ENCODE results near the gene ADPGK.
"Not testable (repeated sequence)": the region's sequence is repeated elsewhere in the genome, so short reads cannot be mapped to it uniquely, and the experiment has no call there.

The ADPGK gene

GRCh38 chr15:72751751-72752455 lies 31.7 kb downstream of the ADPGK start:
- no peak for DNase-seq (ENCODE audit: low read depth in 2 of 2)

- no peak for DNase-seq (ENCODE audit: low read depth in 2 of 2)
These were observed 33.9 kb downstream of the ADPGK start for GRCh38 chr15:72749700-72750099.

GRCh38 chr15:72740219-72740618 lies 43.3 kb downstream of the ADPGK start:
- no peak for DNase-seq (ENCODE audit: low read depth in 2 of 2)

DNA sequence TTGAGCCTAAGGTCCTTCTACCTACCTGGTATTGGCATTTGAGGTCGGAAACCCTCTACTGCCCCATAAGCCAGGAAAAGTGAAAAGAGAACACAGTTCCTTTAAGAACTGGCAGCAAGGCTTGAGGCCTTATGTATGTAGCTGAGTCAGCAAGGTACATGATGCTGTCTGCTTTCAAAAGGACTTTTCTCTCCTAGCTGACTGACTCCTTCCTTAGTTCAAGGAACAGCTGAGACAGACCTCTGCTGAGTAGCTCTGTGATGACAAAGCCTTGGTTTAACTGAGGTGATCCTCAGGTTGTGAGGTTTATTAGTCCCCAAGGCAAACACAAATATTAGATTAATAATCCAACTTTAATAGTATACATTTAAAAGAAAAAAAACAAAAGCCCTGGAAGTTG lies 45.8 kb downstream of the ADPGK start:
- no peak for DNase-seq (ENCODE audit: low read depth in 2 of 2)

DNA sequence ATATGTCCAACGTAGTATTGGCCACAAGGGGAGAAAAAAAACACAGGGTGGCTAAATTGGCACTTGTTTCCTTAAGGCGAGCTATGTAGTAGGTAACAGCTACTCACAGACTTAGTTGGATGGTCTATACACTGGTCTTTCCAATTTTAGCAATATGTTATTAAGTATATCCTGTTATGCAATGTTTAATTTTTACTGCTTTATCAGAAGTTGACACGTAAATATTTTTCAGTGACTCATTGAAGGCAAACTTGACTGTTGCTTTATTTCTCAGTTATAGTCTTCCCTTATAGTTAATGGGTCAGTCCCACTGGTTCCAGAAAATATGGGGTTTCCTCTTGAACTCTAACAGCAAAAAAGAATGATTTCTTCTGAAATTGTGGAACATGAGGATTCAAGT lies 46.5 kb downstream of the ADPGK start:
- DNase-seq (ENCODE audit: low read depth in 2 of 2): no peak

DNA sequence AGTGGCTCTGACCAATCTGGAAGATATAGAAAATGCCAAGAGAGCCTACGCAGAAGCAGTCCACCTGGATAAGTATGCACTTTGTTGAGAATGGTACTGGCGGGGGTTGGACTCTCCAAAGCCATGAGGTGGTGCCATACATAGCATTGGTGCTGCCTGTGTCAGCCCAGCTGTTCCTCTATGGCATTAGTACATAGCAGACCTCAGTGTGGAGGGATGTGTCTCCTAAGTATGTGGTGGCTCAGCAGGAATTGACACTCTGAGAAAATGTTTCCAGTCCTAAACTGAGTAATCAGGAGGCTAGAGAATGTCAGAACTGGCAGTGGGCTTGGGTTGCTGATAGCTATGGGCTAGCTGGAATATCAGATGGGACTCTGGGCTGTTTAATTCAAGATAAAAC lies 48.4 kb downstream of the ADPGK start:
- no peak for DNase-seq (ENCODE audit: low read depth in 2 of 2)

- DNase-seq (ENCODE audit: low read depth in 2 of 2): no peak
These were observed 49.4 kb downstream of the ADPGK start for GRCh38 chr15:72733941-72734738.

DNA sequence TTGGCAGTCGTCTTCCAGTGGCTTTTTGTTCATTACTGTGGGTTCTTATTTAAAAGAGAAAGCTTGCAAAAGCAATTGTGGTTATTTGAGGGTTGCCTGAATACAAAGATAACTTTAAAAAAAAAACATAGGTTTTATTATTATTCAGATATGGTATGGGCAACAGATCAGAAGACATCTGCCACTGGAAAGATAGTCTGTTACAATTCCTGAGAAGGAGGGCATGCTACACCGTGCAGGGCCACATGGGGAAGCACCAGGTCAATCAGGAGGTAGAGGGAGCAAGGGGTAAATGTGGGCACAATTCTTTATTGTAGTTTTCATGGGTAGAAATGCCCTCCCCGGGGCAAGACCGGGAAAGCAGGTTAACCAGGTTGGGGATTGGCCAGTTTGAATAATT lies 51.0 kb downstream of the ADPGK start:
- no peak for DNase-seq (ENCODE audit: low read depth in 2 of 2)

DNA sequence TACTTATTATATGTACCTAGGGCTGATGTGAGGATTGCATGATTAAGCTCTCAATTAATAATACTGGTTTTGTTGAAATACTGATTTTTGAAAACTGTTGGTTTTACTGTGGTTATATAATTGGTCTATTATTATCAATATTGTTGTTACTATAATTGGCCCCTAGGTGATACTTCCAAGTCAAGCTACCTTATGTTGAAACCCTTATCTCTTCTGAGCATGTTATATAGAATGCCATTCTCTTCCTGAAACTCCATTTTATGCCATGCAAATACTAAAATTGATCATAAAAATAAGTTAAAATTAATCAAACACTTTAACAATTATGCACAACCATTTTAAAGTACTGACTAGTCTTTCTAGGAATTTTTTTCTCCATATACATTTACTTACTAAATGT lies 51.5 kb downstream of the ADPGK start:
- no peak for DNase-seq (ENCODE audit: low read depth in 2 of 2)

DNA sequence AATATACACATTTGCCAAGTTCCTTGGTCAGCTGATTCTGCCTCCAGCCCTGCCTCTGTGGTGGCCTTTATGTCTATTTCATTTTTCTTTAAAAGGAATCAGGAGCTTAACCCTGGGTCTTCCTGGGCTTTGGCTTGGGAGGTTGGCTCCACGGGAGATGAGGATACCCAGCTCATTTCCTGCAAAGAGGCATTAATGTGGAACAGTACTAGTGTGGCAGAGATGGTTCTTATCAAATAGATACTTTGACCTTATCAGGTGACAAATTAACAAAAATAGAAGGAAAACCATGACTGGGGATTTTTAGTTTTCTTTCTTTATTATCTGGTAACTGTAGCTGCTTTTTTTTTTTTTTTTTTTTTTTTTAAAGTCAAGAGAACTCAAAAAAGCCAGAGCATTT lies 54.7 kb downstream of the ADPGK start:
- DNase-seq (ENCODE audit: low read depth in 2 of 2): no peak

DNA sequence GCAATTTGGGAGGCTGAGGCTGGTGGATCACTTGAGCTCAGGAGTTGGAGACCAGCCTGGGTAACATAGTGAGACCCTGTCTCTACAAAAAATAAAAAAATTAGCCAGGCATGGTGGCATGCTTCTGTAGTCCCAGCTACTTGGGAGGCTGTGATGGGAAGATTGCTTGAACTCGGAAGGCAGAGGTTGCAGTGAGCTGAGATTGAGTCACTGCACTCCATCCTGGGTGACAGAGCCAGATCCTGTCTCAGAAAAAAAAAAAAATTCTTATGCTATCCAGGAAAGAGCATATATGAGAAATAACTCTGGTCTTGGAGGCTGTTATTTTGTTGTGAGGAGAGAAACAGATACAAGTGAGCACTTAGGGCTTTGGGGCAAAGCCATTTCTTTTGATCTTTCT lies 55.3 kb downstream of the ADPGK start:
- not testable (repeated sequence) for DNase-seq (ENCODE audit: low read depth in 2 of 2)

- no peak for DNase-seq (ENCODE audit: low read depth in 2 of 2)
These were observed 56.4 kb downstream of the ADPGK start for GRCh38 chr15:72727154-72727553.

DNA sequence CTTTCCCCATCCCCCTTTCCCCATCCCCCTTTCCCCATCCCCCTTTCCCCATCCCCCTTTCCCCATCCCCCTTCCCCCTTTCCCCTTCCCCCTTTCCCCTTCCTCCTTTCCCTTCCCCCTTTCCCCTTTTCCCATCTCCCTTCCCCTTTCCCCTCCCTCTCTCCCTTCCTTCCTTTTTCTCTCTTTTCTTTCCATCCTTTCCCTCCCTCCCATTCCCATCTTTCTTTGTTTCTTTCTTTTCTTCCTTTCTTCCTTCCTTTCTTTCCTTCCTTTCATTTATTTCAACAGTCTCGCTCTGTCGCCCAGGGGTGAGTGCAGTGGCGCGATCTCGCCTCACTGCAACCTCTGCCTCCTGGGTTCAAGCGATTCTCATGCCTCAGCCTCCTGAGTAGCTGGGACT lies 57.7 kb downstream of the ADPGK start:
- not testable (repeated sequence) for DNase-seq (ENCODE audit: low read depth in 2 of 2)

GRCh38 chr15:72725446-72725845 lies 58.1 kb downstream of the ADPGK start:
- DNase-seq (ENCODE audit: low read depth in 2 of 2): no peak

DNA sequence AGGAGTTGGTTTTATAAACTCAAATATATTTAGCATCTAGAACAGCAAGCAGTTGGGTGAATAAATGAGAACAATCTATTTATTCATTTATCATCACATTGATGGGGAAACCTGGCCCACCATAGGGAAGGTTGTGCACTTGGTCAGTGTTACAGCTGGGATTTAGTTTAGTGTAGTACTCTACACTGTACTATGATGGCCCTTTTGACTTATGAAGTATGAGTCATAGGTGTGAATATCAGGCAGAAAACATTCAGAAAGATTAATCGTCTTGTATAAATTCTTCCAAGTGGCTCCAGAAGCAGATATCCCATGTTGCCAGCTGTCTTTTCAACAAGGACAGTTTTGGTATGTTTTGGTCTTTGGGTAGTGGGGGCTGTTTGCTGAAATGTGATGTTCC lies 59.5 kb downstream of the ADPGK start:
- DNase-seq (ENCODE audit: low read depth in 2 of 2): no peak

DNA sequence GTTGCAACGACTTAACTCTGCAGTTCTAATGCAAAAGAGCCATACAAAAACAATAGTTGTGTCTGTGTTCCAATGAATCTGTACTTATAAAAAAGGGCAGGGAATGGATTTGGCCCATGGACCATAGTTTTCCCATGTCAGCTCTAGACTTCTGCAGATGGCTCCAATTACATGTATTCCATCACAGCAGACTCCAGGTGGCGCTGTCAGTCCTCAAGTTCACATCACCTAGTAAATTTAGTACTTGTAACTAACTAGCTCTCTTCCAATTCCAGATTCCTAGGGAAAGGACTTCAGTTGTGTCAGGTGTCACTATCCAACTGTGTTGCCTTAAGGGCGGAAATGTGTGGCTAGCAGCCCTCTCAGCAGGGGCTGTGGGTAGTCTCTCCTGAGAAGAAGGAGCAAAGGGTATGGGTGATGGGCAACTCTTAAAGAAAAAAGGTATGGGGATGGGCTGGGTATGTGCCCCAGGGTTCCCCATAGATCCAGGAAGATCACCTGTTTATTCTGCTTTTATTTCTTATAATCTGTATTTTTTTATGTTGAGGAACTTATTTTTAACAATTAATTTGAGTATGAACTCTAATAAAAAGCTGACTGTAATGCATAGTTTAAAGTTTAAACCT lies 61.4 kb downstream of the ADPGK start:
- DNase-seq (ENCODE audit: low read depth in 2 of 2): peak; percentile 27 to 57

DNA sequence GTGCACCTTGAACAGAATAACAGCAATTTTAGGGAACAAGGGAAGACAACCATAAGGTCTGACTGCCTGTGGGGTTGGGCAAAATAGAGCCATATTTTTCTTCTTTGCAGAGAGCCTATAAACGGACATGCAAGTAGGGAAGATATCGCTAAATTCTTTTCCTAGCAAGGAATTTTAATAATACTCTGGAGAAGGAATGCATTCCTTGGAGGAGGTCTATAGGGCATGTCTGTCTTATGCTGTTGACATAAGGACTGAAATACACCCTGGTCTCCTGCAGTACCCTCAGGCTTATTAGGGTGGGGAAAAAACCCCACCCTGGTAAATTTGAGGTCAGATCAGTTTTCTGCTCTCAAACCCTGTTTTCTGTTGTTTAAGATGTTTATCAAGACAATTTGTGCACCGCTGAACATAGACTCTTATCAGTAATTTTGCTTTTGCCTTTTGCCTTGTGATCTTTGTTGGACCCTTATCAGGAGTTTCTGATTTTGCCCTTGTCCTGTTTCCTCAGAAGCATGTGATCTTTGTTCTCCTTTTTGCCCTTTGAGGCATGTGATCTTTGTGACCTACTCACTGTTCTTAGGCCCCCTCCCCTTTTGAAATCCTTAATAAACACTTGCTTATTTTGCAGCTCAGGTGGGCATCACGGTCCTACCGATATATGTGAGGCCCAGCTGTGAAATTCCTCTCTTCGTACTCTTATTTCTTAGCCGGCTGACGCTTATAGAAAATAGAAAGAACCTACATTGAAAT lies 74.8 kb downstream of the ADPGK start:
- not testable (repeated sequence) for DNase-seq (ENCODE audit: low read depth in 2 of 2)

DNA sequence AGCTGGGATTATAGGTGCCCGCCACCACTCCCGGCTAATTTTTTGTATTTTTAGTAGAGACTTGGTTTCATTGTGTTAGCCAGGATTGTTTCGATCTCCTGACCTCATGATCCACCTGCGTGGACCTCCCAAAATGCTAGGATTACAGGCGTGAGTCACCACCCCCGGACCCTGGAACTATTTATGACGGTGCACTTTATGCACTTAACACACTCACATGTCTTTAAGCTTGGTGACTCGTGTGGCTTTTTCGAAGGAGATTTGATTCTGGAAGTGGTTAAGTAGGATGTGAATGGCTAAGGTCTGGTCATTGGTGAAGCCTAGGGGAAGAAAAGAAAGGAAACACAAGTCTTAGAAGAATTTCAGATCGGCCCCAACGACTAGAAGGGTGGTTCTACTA lies 77.3 kb downstream of the ADPGK start:
- DNase-seq (ENCODE audit: low read depth in 2 of 2): no peak
